Keratinocyte (primary cell): ENCODE results near the gene GOLGA7B. TPM values are rescaled to one million over a fixed set of nuclear protein-coding genes. Genes with fewer than 3 reads are reported as not detected.

ENCODE experiments used
- DNase-seq: peaks from one replicate; pipeline ENCODE4 v3.0.0-alpha.2; 2011; ENCODE audit warnings: low read depth, missing footprints, low spot score
- FAIRE-seq: peaks from 2 replicates; lab custom pipeline; 2011; peaks lifted over from hg19 to GRCh38; lab: Jason Lieb, UNC
- H2AFZ ChIP-seq: 2 replicates; pipeline ENCODE4 v1.6.0; 2012; ENCODE audit warnings: low read length, control low read depth, inconsistent platforms; ENCODE audit not compliant: control insufficient read depth
- H3K27ac ChIP-seq: 2 replicates; pipeline ENCODE4 v1.5.1; 2011; ENCODE audit warnings: low read length; ENCODE audit not compliant: control insufficient read depth, insufficient read depth
- H3K27me3 ChIP-seq: 3 replicates; pipeline ENCODE4 v1.6.0; 2011; ENCODE audit warnings: low read length; ENCODE audit not compliant: control insufficient read depth, insufficient read depth; ENCODE audit errors: extremely low read depth
- H3K36me3 ChIP-seq, 2 experiments: 2 replicates in 1 of 2; 3 replicates in 1 of 2; pipeline ENCODE4 v1.5.1; 2011; ENCODE audit warnings: low read length in 2 of 2, mild to moderate bottlenecking in 1 of 2; ENCODE audit not compliant: control insufficient read depth in 2 of 2, insufficient read depth in 2 of 2; ENCODE audit errors: extremely low read depth in 1 of 2
- H3K4me1 ChIP-seq: 3 replicates; pipeline ENCODE4 v1.5.1; 2011; ENCODE audit warnings: low read length; ENCODE audit not compliant: control insufficient read depth, insufficient read depth; ENCODE audit errors: extremely low read depth
- H3K4me2 ChIP-seq: 3 replicates; pipeline ENCODE4 v1.6.0; 2011; ENCODE audit warnings: low read depth, low read length; ENCODE audit not compliant: control insufficient read depth, insufficient read depth; ENCODE audit errors: extremely low read depth
- H3K4me3 ChIP-seq, 3 experiments: fragments of 200-600 bp in 1 of 3; sonication (generic) in 1 of 3; 2 replicates in 2 of 3; 3 replicates in 1 of 3; pipeline ENCODE4 v1.5.1; 2011 to 2016; ENCODE audit warnings: low read length in 3 of 3, mild to moderate bottlenecking in 3 of 3, control low read depth in 2 of 3, inconsistent platforms in 1 of 3, low read depth in 1 of 3, mixed read lengths in 1 of 3, mixed run types in 1 of 3, moderate library complexity in 1 of 3; ENCODE audit not compliant: control insufficient read depth in 2 of 3, insufficient read depth in 2 of 3; ENCODE audit errors: extremely low read depth in 1 of 3
- H3K79me2 ChIP-seq: 2 replicates; pipeline ENCODE4 v1.6.0; 2012; ENCODE audit warnings: low read length; ENCODE audit not compliant: control insufficient read depth, insufficient read depth
- H3K9ac ChIP-seq: 3 replicates; pipeline ENCODE4 v1.6.0; 2011; ENCODE audit warnings: low read length; ENCODE audit not compliant: control insufficient read depth, insufficient read depth; ENCODE audit errors: extremely low read depth
- H3K9me1 ChIP-seq: 3 replicates; pipeline ENCODE4 v1.6.0; 2011; ENCODE audit warnings: low read length; ENCODE audit not compliant: control insufficient read depth, insufficient read depth; ENCODE audit errors: extremely low read depth
- H3K9me3 ChIP-seq: 2 replicates; pipeline ENCODE4 v1.5.1; 2012; ENCODE audit warnings: low read depth, low read length; ENCODE audit not compliant: control insufficient read depth
- H4K20me1 ChIP-seq: 3 replicates; pipeline ENCODE4 v1.6.0; 2011; ENCODE audit warnings: low read length; ENCODE audit not compliant: control insufficient read depth, insufficient read depth; ENCODE audit errors: extremely low read depth
- EZH2 ChIP-seq: IDR thresholded peaks from one replicate; pipeline ENCODE4 v1.6.1; 2012; ENCODE audit warnings: inconsistent platforms, mild to moderate bottlenecking, low read length, moderate library complexity
- dilution Hi-C: fragments of 300-500 bp; cut with MboI; formaldehyde crosslinking; loops from one replicate; pipeline ENCODE4 v1.7.0; 2020; ENCODE audit warnings: low sequenced_read_pairs; ENCODE audit not compliant: extremely low pct_ligation_motif_present
- polyA plus RNA-seq, 5 experiments: library from polyadenylated mRNA; depleted of rRNA in 3 of 5; stranded (reverse) in 3 of 5; stranded (forward) in 1 of 5; unstranded in 1 of 5; fragments of >200 nt; gene quantifications; 1 replicate in 1 of 5; 2 replicates in 3 of 5; 3 replicates in 1 of 5; pipeline versions ENCODE4 v1.2.1 to v1.2.3, GENCODE V29; 2011 to 2012; ENCODE audit warnings: missing spikeins in 2 of 5, low read depth in 1 of 5, low replicate concordance in 1 of 5
- TF ChIP-seq, protein P1 (sequence below), 3 experiments: IDR thresholded peaks in 1 of 3; conservative IDR thresholded peaks in 1 of 3; optimal IDR thresholded peaks in 1 of 3; 2 replicates in 2 of 3; 3 replicates in 1 of 3; pipeline versions ENCODE3 to v1.5.1; 2011; ENCODE audit warnings: low read length in 3 of 3, mild to moderate bottlenecking in 3 of 3, moderate library complexity in 2 of 3, control low read depth in 1 of 3, inconsistent platforms in 1 of 3; ENCODE audit not compliant: insufficient read depth in 2 of 3; ENCODE audit errors: extremely low read depth in 1 of 3

Gene GOLGA7B
- polyA plus RNA-seq, 1 donor (not counting 4 experiments of a cell fraction or from before 2014, with no cell fraction given): 4.9 TPM

DNA sequence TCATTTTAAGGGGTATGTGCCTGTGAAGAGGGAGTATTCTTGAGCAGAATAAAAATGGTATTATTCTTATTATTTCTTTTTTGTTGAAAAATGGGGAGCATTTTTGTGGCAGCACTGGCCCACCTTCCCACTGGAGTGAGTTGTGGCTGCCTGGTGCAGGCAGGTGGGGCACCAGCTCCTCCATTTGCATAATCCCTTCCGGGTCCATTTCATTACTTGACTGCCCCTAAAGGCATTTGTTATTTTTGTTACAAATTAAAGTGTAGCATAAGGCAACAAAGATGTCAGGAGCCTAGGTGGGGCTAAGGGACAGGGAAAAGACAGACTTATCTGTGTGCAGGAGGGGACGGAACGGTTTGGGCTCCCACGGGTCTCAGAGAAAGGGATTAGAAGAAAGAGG lies 26.8 kb downstream of the GOLGA7B start:
- Histone ChIP-seq H3K79me2 (no peaks in the 10 kb centered on the region), H3K4me2 (no peak overlapping the region), H3K9me1 (no peaks in the 10 kb centered on the region), H3K4me3 (no peak overlapping the region), H3K9me3 (no peaks in the 10 kb centered on the region), H2AFZ (no peak overlapping the region), H3K27ac (no peak overlapping the region), H3K36me3 (no peaks in the 10 kb centered on the region), H3K9ac (no peak overlapping the region), H4K20me1 (no peaks in the 10 kb centered on the region), H3K4me1 (peaks cover 18% of the 10 kb centered on the region), H3K27me3 (no peaks in the 10 kb centered on the region)
- TF ChIP-seq, protein P1, sequence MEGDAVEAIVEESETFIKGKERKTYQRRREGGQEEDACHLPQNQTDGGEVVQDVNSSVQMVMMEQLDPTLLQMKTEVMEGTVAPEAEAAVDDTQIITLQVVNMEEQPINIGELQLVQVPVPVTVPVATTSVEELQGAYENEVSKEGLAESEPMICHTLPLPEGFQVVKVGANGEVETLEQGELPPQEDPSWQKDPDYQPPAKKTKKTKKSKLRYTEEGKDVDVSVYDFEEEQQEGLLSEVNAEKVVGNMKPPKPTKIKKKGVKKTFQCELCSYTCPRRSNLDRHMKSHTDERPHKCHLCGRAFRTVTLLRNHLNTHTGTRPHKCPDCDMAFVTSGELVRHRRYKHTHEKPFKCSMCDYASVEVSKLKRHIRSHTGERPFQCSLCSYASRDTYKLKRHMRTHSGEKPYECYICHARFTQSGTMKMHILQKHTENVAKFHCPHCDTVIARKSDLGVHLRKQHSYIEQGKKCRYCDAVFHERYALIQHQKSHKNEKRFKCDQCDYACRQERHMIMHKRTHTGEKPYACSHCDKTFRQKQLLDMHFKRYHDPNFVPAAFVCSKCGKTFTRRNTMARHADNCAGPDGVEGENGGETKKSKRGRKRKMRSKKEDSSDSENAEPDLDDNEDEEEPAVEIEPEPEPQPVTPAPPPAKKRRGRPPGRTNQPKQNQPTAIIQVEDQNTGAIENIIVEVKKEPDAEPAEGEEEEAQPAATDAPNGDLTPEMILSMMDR (optimal IDR thresholded peaks at IDR 0.05 in 1 of 3, IDR thresholded peaks at IDR 0.05 in 1 of 3, conservative IDR thresholded peaks at IDR 0.05 in 1 of 3; ENCODE audit: extremely low read depth in 1 of 3, insufficient read depth in 2 of 3, low read length in 3 of 3): no peak
- no peak for TF ChIP-seq EZH2
- FAIRE-seq: no peak
- DNase-seq: no peak
- dilution Hi-C loops: no loop called here

DNA sequence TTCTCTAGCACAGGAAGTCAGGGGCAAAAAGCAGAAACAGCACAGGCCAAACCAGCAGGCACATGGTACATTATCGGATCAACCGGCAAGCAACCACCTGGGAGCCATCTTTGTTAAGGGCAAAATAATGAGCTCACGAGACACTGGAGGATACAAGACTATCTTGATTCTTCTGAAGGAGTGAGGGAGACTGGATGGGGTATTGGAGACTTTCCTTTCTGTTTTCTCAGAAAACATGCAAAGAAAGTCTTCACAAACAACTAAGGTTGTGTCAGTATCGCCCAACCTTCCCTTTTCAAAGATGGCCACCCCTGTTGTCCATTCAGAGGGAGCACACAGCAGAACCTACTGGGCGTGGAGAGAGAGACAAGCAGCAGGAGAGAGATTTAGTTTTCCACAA lies 29.6 kb downstream of the GOLGA7B start:
- Histone ChIP-seq H3K9me3 (no peaks in the 10 kb centered on the region), H3K27me3 (no peaks in the 10 kb centered on the region), H3K4me1 (peaks cover 20% of the 10 kb centered on the region), H3K9ac (no peak overlapping the region), H3K36me3 (no peaks in the 10 kb centered on the region), H3K9me1 (no peaks in the 10 kb centered on the region), H2AFZ (no peak overlapping the region), H3K27ac (no peak overlapping the region), H4K20me1 (no peaks in the 10 kb centered on the region), H3K79me2 (no peaks in the 10 kb centered on the region), H3K4me2 (no peak overlapping the region), H3K4me3 (no peak overlapping the region)
- FAIRE-seq: no peak
- dilution Hi-C loops: no loop called here
- DNase-seq: no peak
- no peak for TF ChIP-seq EZH2
- TF ChIP-seq, protein P1 (optimal IDR thresholded peaks at IDR 0.05 in 1 of 3, IDR thresholded peaks at IDR 0.05 in 1 of 3, conservative IDR thresholded peaks at IDR 0.05 in 1 of 3; ENCODE audit: extremely low read depth in 1 of 3, insufficient read depth in 2 of 3, low read length in 3 of 3): no peak
